Measurements from ENCODE around the gene TMEM190. TPM values are rescaled to one million over a fixed set of nuclear protein-coding genes. Genes with fewer than 3 reads are reported as not detected.
A peak's percentile ranks its signal among the peaks of the same experiment; 100 is the strongest.

TMEM190 gene
- total and polyA plus RNA-seq, 9 of the 15 experiments (the other 6 are each of a cell fraction or from before 2014, with no cell fraction given) = not detected

GRCh38 chr19:55387736-55388497 lies 11.3 kb downstream of the TMEM190 start (continued):
- TF ChIP-seq ZNF584 (CRISPR knock-in tag; IDR thresholded peaks at IDR 0.05; ENCODE audit: low read depth) = no peak
- TF ChIP-seq ZNF318 (IDR thresholded peaks at IDR 0.05; ENCODE audit: borderline replicate concordance in 1 of 2, low read depth in 1 of 2) = no peak
- TF ChIP-seq ASH1L (IDR thresholded peaks at IDR 0.05; ENCODE audit: borderline replicate concordance, low read depth, partially characterized antibody) = no peak
- TF ChIP-seq ZNF143 (CRISPR knock-in tag; IDR thresholded peaks at IDR 0.05) = no peak
- TF ChIP-seq RERE (CRISPR knock-in tag; IDR thresholded peaks at IDR 0.05; ENCODE audit: borderline replicate concordance) = no peak
- no peak for TF ChIP-seq MIER1 (IDR thresholded peaks at IDR 0.05; ENCODE audit: low read depth)
- TF ChIP-seq ZBTB33 (CRISPR knock-in tag; IDR thresholded peaks at IDR 0.05) = peak; percentile 34; the same call in 1 of the 2 replicates
- no peak for TF ChIP-seq MXD1 (CRISPR knock-in tag; IDR thresholded peaks at IDR 0.05; ENCODE audit: borderline replicate concordance, poor library complexity, severe bottlenecking)
- TF ChIP-seq SRSF3 (IDR thresholded peaks at IDR 0.05; ENCODE audit: insufficient read depth, low read length) = no peak

Measured in K562 (cell line).